Upper lobe of right lung (tissue), 1 donor: ENCODE results near the gene KRT39. TPM values are rescaled to one million over a fixed set of nuclear protein-coding genes. Genes with fewer than 3 reads are reported as not detected.
A peak's percentile ranks its signal among the peaks of the same experiment; 100 is the strongest.

Experiments
- ATAC-seq: fragments of 200-7000 bp; cut with Tn5 transposase; one replicate; pipeline ENCODE4 v1.9.1; 2020; ENCODE audit warnings: mild to moderate bottlenecking, moderate library complexity
- DNase-seq: peaks from one replicate; pipeline ENCODE4 v3.0.0-alpha.2; 2020
- H3K27ac ChIP-seq: fragments of 200-600 bp; one replicate; pipeline ENCODE4 v1.8.0; 2022
- H3K27me3 ChIP-seq: fragments of 200-600 bp; one replicate; pipeline ENCODE4 v1.8.0; 2022; ENCODE audit warnings: mild to moderate bottlenecking
- H3K36me3 ChIP-seq: fragments of 200-600 bp; one replicate; pipeline ENCODE4 v1.8.0; 2022
- H3K4me1 ChIP-seq: fragments of 200-600 bp; one replicate; pipeline ENCODE4 v1.8.0; 2022
- H3K4me3 ChIP-seq: fragments of 200-600 bp; one replicate; pipeline ENCODE4 v1.8.0; 2022; ENCODE audit warnings: mild to moderate bottlenecking
- H3K9me3 ChIP-seq: fragments of 200-600 bp; one replicate; pipeline ENCODE4 v1.8.0; 2022
- intact Hi-C: fragments of 100-400 bp; cut with DNase I; formaldehyde crosslinking; loops from one replicate; pipeline ENCODE4 v1.11.0; 2022
- total RNA-seq: library from RNA; stranded (reverse); fragmentation: NEBNext Ultra II Directional; extraction: Animal tissue kit (Norgen Biotek cat#: 25700); gene quantifications from one replicate; pipeline ENCODE4 v1.2.1, GENCODE V29; 2021
- TF ChIP-seq, protein P1 (sequence below): fragments of 200-600 bp; IDR thresholded peaks from one replicate; pipeline ENCODE4 v1.8.0; 2022; ENCODE audit warnings: antibody characterized with exemption
- donor health status: DM: no; HTN: yes; CAD: no; lungs with severe emphysema.

The KRT39 gene
- total RNA-seq, 1 donor from 2014 or later, result 0.35 TPM

DNA sequence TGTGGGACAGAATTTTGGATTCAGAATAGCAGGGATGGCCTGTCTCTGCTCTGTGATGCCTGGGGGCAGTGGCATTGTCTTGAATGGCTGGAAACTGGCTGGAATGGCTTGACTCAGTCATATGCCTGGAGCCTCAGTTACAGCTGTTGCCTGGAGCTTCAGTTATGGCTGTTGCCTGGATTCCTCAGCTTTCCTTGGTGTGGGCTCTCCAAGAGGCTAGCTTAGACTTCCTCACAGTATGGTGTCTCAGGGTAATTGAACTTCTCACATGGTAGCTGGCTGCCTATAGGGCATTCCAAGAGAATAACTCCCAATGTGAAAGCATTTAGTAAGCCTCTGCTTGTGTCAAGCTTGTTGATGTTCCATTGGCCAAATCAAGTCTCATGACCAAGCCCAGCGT is 50.4 kb downstream of the KRT39 start:
- H3K27me3 ChIP-seq, result no peaks in the 10 kb centered on the region
- H3K9me3 ChIP-seq, result no peaks in the 10 kb centered on the region
- no peak overlapping the region for H3K4me3 ChIP-seq
- no peak for DNase-seq
- no peak for ATAC-seq
- H3K4me1 ChIP-seq, result no peaks in the 10 kb centered on the region
- intact Hi-C loops, result no loop called here
- H3K36me3 ChIP-seq, result no peaks in the 10 kb centered on the region
- TF ChIP-seq, protein P1, sequence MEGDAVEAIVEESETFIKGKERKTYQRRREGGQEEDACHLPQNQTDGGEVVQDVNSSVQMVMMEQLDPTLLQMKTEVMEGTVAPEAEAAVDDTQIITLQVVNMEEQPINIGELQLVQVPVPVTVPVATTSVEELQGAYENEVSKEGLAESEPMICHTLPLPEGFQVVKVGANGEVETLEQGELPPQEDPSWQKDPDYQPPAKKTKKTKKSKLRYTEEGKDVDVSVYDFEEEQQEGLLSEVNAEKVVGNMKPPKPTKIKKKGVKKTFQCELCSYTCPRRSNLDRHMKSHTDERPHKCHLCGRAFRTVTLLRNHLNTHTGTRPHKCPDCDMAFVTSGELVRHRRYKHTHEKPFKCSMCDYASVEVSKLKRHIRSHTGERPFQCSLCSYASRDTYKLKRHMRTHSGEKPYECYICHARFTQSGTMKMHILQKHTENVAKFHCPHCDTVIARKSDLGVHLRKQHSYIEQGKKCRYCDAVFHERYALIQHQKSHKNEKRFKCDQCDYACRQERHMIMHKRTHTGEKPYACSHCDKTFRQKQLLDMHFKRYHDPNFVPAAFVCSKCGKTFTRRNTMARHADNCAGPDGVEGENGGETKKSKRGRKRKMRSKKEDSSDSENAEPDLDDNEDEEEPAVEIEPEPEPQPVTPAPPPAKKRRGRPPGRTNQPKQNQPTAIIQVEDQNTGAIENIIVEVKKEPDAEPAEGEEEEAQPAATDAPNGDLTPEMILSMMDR, result no peak
- H3K27ac ChIP-seq, result no peak overlapping the region

DNA sequence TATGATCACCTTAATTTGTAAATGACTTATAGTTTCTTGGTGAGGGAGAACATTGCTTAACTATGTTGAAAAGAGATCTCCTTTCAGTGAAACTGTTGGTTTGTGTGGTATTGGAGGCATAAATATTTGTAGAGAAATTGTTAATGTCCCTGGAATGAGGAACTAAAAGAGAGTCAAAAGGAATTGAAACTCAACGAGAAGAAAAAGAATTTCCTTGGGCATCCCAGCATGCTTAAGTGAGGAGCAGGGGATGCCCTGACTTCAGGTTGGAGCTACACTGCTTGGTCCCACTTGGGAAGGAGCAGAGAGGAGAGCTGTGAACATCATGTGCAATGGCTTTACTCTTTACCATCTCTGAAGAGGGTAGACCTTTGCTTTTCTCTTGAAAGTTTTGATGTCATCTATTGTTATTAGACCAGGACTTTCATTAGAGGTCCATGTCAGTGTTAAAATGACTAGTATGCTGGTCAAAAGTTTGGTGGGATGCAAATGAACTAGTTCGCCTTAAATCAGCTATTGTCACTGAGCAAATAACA is 51.0 kb downstream of the KRT39 start:
- Histone ChIP-seq H3K4me1 (no peaks in the 10 kb centered on the region), H3K27ac (peak overlapping the region; percentile 8), H3K36me3 (no peaks in the 10 kb centered on the region), H3K27me3 (no peaks in the 10 kb centered on the region), H3K4me3 (no peak overlapping the region), H3K9me3 (no peaks in the 10 kb centered on the region)
- TF ChIP-seq, protein P1, result no peak
- DNase-seq (no peak), ATAC-seq (peak; percentile 69)
- intact Hi-C loops, result no loop called here

DNA sequence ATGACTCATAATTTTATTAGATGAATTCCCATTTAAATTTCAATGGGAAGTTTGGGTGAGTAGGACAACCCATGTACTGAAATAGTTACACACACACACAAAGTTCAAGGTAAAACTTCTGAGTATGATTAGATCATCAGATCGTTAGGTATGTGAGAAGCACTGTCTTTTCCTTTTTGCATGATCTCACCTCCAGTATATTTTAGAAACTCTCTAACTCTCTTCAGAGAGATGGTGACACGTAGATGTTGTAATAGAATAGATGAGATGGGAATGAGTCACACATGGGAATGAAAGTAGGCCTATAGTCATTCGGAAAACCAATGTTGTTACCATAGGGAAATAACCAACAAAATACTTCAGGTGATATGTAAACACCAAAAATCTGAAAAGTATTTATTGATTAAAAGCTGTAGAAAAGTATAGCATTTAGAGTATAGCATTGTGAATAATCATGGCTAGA is 51.5 kb downstream of the KRT39 start:
- Histone ChIP-seq H3K27me3 (no peaks in the 10 kb centered on the region), H3K27ac (peak overlapping the region; percentile 8), H3K36me3 (no peaks in the 10 kb centered on the region), H3K4me1 (peaks cover 3% of the 10 kb centered on the region), H3K9me3 (no peaks in the 10 kb centered on the region), H3K4me3 (no peak overlapping the region)
- intact Hi-C loops, result no loop called here
- TF ChIP-seq, protein P1, result no peak
- DNase-seq (no peak), ATAC-seq (peak; percentile 78)

DNA sequence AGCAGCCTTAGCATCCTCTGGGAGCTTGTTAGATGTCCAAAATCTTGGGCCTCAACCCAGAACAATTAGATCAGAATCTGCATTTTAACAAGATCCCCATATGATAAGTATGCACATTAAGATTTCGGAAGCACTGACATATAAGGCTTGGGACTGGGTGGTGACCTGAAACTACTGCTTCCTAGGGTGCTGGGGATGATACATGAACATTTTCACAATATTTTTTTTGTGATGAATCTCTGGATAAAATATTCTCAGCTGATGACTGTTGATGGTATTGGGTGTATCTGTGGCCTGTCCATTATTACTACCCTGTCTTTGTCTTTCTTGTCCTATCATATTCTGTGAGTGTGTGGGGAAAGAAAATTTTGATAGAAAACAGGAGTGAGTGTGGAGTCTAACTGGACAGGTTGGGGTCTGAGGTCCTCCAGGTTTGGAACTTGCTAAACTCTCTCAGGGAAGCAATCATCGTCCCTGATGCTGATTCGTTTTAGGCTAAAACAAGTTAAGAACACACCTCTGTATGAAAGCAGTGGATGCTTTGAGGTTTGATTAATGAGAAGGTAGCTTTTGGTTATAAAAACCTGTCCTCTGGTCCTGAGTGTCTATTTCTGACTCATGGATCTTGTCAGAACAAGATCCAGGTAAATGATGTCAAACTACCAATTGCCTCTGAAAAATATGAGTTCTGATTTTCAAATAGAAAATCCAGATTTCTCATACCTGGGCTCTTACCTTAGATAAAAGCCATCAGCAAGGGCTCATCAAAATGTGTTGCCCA is 52.5 kb downstream of the KRT39 start:
- no peak overlapping the region for H3K27ac ChIP-seq

DNA sequence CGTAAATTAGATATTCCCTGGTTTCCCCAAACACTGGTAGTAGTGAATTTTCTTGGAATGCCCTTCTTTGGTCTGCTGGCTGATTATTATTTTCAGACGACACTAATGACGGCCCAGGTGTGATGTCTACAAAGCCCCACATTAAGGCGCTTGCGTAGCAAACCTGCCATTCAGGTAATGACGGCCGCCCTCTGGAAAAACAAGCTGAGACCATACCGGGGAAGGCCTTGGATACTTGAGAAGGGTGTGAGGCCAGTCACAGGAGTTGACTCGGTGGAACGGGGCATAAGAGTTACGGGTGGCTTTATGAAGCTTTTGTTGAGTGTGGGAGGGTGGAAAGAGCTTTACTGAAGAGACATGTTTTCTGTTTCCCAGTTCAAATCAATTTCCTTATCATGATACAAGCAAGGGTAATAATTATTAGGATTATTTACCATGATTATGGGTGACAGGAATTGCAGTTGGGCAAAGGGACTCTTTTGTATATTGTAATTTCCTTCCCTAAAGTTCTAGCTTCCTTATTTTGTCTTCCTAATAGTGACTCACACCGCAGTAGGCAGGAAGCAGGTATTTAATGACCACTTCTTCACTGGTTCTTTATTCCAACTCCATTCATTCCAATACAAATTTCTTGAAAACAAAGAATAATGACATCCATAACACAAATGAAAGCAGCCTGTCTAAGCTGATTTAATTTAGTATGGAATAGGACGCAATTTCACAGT is 54.1 kb downstream of the KRT39 start:
- no peak for ATAC-seq
- intact Hi-C loops, result no loop called here
- no peaks in the 10 kb centered on the region for H3K9me3 ChIP-seq

More for the DNA sequence above, 52.5 kb downstream of the KRT39 start:
- ATAC-seq (no peak), DNase-seq (no peak)
- intact Hi-C loops, result no loop called here
- Histone ChIP-seq H3K27me3 (no peaks in the 10 kb centered on the region), H3K4me1 (peaks cover 9% of the 10 kb centered on the region), H3K9me3 (no peaks in the 10 kb centered on the region), H3K4me3 (no peak overlapping the region), H3K36me3 (no peaks in the 10 kb centered on the region)
- TF ChIP-seq, protein P1, result no peak

More for the DNA sequence above, 54.1 kb downstream of the KRT39 start:
- no peak overlapping the region for H3K4me3 ChIP-seq
- H3K36me3 ChIP-seq, result no peaks in the 10 kb centered on the region
- H3K4me1 ChIP-seq, result peaks cover 9% of the 10 kb centered on the region
- H3K27ac ChIP-seq, result no peak overlapping the region
- TF ChIP-seq, protein P1, result no peak
- DNase-seq, result no peak
- peaks cover 4% of the 10 kb centered on the region for H3K27me3 ChIP-seq
